ENCODE results near the gene SPNS3.

SPNS3 gene

DNA sequence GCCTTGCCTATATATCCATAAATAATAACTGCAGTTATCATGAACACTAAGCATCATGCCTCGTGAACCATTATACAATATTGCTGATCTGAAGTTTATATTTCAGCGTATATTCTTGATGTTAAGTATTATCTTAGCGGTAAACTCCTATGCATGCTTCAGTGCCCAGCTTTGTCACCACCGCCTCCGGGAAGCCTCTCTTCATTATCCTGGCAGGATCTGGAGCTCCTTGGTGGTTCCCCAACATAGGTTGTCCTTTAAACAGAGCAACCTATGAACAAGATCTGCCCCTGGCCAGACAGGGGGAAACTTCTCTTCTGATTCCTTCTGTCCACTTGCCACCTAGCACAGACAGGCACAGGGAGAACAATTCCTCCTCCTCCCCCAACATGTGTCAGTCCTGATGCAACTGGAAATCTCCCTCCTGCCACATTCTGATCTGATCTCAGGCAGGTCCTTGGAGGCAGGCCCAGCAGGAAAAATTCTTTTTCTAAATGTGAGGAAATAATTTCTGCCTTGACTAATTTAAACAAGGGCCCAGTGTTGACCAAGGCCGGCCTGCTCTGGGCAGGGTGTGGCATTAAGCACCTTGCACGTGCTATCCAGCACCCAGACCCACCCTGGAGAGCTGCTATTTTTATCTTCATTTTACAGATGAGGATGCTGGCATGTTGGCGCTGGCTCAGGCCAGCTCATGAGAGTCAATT lies 87.3 kb downstream of the SPNS3 start:
- no peak overlapping the region for H3K4me3 ChIP-seq (ENCODE audit: low read depth, low read length)
- TF ChIP-seq, protein P1, sequence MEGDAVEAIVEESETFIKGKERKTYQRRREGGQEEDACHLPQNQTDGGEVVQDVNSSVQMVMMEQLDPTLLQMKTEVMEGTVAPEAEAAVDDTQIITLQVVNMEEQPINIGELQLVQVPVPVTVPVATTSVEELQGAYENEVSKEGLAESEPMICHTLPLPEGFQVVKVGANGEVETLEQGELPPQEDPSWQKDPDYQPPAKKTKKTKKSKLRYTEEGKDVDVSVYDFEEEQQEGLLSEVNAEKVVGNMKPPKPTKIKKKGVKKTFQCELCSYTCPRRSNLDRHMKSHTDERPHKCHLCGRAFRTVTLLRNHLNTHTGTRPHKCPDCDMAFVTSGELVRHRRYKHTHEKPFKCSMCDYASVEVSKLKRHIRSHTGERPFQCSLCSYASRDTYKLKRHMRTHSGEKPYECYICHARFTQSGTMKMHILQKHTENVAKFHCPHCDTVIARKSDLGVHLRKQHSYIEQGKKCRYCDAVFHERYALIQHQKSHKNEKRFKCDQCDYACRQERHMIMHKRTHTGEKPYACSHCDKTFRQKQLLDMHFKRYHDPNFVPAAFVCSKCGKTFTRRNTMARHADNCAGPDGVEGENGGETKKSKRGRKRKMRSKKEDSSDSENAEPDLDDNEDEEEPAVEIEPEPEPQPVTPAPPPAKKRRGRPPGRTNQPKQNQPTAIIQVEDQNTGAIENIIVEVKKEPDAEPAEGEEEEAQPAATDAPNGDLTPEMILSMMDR (IDR thresholded peaks at IDR 0.05; ENCODE audit: borderline replicate concordance, insufficient read depth, low read depth, low read length), result no peak

GRCh38 chr17:4522661-4523060 lies 88.9 kb downstream of the SPNS3 start:
- TF ChIP-seq, protein P1 (IDR thresholded peaks at IDR 0.05; ENCODE audit: borderline replicate concordance, insufficient read depth, low read depth, low read length), result no peak
- no peak overlapping the region for H3K4me3 ChIP-seq (ENCODE audit: low read depth, low read length)

GRCh38 chr17:4523946-4524345 lies 90.2 kb downstream of the SPNS3 start:
- H3K4me3 ChIP-seq (ENCODE audit: low read depth, low read length), result no peak overlapping the region
- TF ChIP-seq, protein P1 (IDR thresholded peaks at IDR 0.05; ENCODE audit: borderline replicate concordance, insufficient read depth, low read depth, low read length), result no peak

DNA sequence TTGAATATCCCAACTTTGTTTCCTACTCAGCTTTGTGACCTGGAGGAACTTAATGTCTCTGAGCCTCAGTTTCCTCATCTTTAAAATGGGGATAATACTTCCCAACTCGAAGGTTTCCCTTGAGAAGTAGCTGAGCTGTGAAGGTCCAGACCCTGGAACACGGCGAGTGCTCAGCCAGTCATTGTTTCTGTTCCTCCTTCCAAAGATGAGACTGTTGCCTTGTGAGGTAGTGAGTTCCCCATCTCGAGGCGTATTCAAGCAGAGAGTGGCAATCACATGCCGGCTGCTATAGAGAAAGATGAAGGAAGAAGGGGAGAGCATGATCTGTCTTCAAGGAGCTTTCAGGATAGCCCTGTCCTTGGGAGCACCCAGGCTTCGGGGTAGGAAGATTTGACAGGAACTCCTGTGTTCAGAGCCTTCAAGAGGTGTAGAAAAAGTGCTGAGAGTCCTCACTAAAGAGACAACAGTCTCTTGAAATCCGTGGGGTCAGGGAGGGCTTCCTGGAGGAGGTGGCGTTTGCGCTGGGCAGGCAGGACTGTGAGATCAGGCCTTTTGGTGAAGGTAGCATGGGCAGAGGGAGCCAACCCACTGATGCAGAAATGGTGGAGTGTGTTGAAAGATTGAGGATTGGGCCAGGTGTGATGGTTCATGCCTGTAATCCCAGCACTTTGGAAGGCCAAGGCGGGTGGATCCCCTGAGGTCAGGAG lies 92.1 kb downstream of the SPNS3 start:
- TF ChIP-seq, protein P1 (IDR thresholded peaks at IDR 0.05; ENCODE audit: borderline replicate concordance, insufficient read depth, low read depth, low read length), result no peak
- no peak overlapping the region for H3K4me3 ChIP-seq (ENCODE audit: low read depth, low read length)

GRCh38 chr17:4527134-4527533 lies 93.4 kb downstream of the SPNS3 start:
- H3K4me3 ChIP-seq (ENCODE audit: low read depth, low read length), result no peak overlapping the region
- TF ChIP-seq, protein P1 (IDR thresholded peaks at IDR 0.05; ENCODE audit: borderline replicate concordance, insufficient read depth, low read depth, low read length), result no peak

- TF ChIP-seq, protein P1 (IDR thresholded peaks at IDR 0.05; ENCODE audit: borderline replicate concordance, insufficient read depth, low read depth, low read length), result no peak
- no peak overlapping the region for H3K4me3 ChIP-seq (ENCODE audit: low read depth, low read length)
These were observed 93.9 kb downstream of the SPNS3 start for GRCh38 chr17:4527566-4528125.
